ENCODE data around the gene RAMP3.

The RAMP3 gene

GRCh38 chr7:45188736-45189135 lies 31.1 kb downstream of the RAMP3 start:
- no peak for TF ChIP-seq TCF12 (IDR thresholded peaks at IDR 0.05; ENCODE audit: low read depth)
- no peak for TF ChIP-seq FOXM1 (IDR thresholded peaks at IDR 0.05; ENCODE audit: borderline replicate concordance, low read depth)
- TF ChIP-seq RAD21 (IDR thresholded peaks at IDR 0.05; ENCODE audit: low read depth), result no peak
- no peak for TF ChIP-seq TAF1 (IDR thresholded peaks at IDR 0.05; ENCODE audit: low read depth)
- TF ChIP-seq EGR1 (IDR thresholded peaks at IDR 0.05), result no peak

- TF ChIP-seq EGR1 (IDR thresholded peaks at IDR 0.05), result no peak
- TF ChIP-seq TAF1 (IDR thresholded peaks at IDR 0.05; ENCODE audit: low read depth), result no peak
- TF ChIP-seq CREB1 (IDR thresholded peaks at IDR 0.05; ENCODE audit: low read depth), result no peak
Observed at GRCh38 chr7:45189151-45189970, 31.8 kb downstream of the RAMP3 start.

GRCh38 chr7:45190406-45191165 lies 33.0 kb downstream of the RAMP3 start:
- TF ChIP-seq, protein P1, sequence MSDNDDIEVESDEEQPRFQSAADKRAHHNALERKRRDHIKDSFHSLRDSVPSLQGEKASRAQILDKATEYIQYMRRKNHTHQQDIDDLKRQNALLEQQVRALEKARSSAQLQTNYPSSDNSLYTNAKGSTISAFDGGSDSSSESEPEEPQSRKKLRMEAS (IDR thresholded peaks at IDR 0.05), result no peak
- TF ChIP-seq TCF12 (IDR thresholded peaks at IDR 0.05; ENCODE audit: low read depth) (no peak), TEAD4 (IDR thresholded peaks at IDR 0.05) (no peak), TAF1 (IDR thresholded peaks at IDR 0.05; ENCODE audit: low read depth) (no peak), YY1 (IDR thresholded peaks at IDR 0.05; ENCODE audit: low read depth) (no peak), NFIC (IDR thresholded peaks at IDR 0.05) (no peak), EGR1 (IDR thresholded peaks at IDR 0.05) (no peak), EP300 (IDR thresholded peaks at IDR 0.05; ENCODE audit: borderline replicate concordance) (no peak), FOXM1 (IDR thresholded peaks at IDR 0.05; ENCODE audit: borderline replicate concordance, low read depth) (no peak), CREB1 (IDR thresholded peaks at IDR 0.05; ENCODE audit: low read depth) (no peak), RAD21 (IDR thresholded peaks at IDR 0.05; ENCODE audit: low read depth) (no peak), ZBTB7A (IDR thresholded peaks at IDR 0.05; ENCODE audit: low read depth) (no peak), CEBPB (IDR thresholded peaks at IDR 0.05) (no peak)
- TF ChIP-seq, protein P2, sequence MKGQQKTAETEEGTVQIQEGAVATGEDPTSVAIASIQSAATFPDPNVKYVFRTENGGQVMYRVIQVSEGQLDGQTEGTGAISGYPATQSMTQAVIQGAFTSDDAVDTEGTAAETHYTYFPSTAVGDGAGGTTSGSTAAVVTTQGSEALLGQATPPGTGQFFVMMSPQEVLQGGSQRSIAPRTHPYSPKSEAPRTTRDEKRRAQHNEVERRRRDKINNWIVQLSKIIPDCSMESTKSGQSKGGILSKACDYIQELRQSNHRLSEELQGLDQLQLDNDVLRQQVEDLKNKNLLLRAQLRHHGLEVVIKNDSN (IDR thresholded peaks at IDR 0.05), result no peak
- TF ChIP-seq, protein P3, sequence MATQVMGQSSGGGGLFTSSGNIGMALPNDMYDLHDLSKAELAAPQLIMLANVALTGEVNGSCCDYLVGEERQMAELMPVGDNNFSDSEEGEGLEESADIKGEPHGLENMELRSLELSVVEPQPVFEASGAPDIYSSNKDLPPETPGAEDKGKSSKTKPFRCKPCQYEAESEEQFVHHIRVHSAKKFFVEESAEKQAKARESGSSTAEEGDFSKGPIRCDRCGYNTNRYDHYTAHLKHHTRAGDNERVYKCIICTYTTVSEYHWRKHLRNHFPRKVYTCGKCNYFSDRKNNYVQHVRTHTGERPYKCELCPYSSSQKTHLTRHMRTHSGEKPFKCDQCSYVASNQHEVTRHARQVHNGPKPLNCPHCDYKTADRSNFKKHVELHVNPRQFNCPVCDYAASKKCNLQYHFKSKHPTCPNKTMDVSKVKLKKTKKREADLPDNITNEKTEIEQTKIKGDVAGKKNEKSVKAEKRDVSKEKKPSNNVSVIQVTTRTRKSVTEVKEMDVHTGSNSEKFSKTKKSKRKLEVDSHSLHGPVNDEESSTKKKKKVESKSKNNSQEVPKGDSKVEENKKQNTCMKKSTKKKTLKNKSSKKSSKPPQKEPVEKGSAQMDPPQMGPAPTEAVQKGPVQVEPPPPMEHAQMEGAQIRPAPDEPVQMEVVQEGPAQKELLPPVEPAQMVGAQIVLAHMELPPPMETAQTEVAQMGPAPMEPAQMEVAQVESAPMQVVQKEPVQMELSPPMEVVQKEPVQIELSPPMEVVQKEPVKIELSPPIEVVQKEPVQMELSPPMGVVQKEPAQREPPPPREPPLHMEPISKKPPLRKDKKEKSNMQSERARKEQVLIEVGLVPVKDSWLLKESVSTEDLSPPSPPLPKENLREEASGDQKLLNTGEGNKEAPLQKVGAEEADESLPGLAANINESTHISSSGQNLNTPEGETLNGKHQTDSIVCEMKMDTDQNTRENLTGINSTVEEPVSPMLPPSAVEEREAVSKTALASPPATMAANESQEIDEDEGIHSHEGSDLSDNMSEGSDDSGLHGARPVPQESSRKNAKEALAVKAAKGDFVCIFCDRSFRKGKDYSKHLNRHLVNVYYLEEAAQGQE (IDR thresholded peaks at IDR 0.05; ENCODE audit: low read depth), result no peak

DNA sequence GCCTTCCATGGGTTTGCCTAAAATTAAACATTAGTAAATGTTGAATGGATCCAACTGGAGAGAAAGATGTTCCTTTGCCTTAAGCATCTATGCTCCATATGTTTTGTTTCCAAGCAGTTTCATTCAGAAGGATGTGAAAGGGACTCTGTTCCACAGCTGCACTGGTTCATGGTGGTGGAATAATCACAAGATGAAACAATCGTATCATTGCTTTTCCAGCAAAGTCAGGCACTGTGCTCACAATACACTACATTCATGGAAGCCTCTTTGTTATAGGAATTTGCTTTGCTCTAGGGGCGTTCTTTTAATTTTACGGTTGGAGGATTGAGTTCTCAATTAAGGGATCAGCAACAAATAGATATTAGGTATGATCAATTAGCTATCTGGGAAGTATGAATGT lies 33.8 kb downstream of the RAMP3 start:
- TF ChIP-seq NFIC (IDR thresholded peaks at IDR 0.05) (no peak), EGR1 (IDR thresholded peaks at IDR 0.05) (no peak), ZBTB7A (IDR thresholded peaks at IDR 0.05; ENCODE audit: low read depth) (no peak), TEAD4 (IDR thresholded peaks at IDR 0.05) (no peak), EP300 (IDR thresholded peaks at IDR 0.05; ENCODE audit: borderline replicate concordance) (no peak), TCF12 (IDR thresholded peaks at IDR 0.05; ENCODE audit: low read depth) (no peak), RAD21 (IDR thresholded peaks at IDR 0.05; ENCODE audit: low read depth) (no peak), CEBPB (IDR thresholded peaks at IDR 0.05) (no peak), YY1 (IDR thresholded peaks at IDR 0.05; ENCODE audit: low read depth) (no peak)
- TF ChIP-seq, protein P1 (IDR thresholded peaks at IDR 0.05), result no peak
- TF ChIP-seq, protein P3 (IDR thresholded peaks at IDR 0.05; ENCODE audit: low read depth), result no peak

- TF ChIP-seq EP300 (IDR thresholded peaks at IDR 0.05; ENCODE audit: borderline replicate concordance), result no peak
- TF ChIP-seq CEBPB (IDR thresholded peaks at IDR 0.05), result no peak
- TF ChIP-seq CREB1 (IDR thresholded peaks at IDR 0.05; ENCODE audit: low read depth), result no peak
- TF ChIP-seq TCF12 (IDR thresholded peaks at IDR 0.05; ENCODE audit: low read depth), result no peak
- TF ChIP-seq YY1 (IDR thresholded peaks at IDR 0.05; ENCODE audit: low read depth), result no peak
Observed at GRCh38 chr7:45192621-45193041, 35.0 kb downstream of the RAMP3 start.

- TF ChIP-seq YY1 (IDR thresholded peaks at IDR 0.05; ENCODE audit: low read depth) (no peak), RAD21 (IDR thresholded peaks at IDR 0.05; ENCODE audit: low read depth) (no peak), CEBPB (IDR thresholded peaks at IDR 0.05) (no peak), TCF12 (IDR thresholded peaks at IDR 0.05; ENCODE audit: low read depth) (no peak), FOXM1 (IDR thresholded peaks at IDR 0.05; ENCODE audit: borderline replicate concordance, low read depth) (no peak), ZBTB7A (IDR thresholded peaks at IDR 0.05; ENCODE audit: low read depth) (no peak), TEAD4 (IDR thresholded peaks at IDR 0.05) (no peak), TAF1 (IDR thresholded peaks at IDR 0.05; ENCODE audit: low read depth) (no peak), EP300 (IDR thresholded peaks at IDR 0.05; ENCODE audit: borderline replicate concordance) (no peak), NFIC (IDR thresholded peaks at IDR 0.05) (no peak), CREB1 (IDR thresholded peaks at IDR 0.05; ENCODE audit: low read depth) (no peak)
- TF ChIP-seq, protein P3 (IDR thresholded peaks at IDR 0.05; ENCODE audit: low read depth), result no peak
- TF ChIP-seq, protein P2 (IDR thresholded peaks at IDR 0.05), result no peak
- TF ChIP-seq, protein P1 (IDR thresholded peaks at IDR 0.05), result no peak
Observed at GRCh38 chr7:45193828-45194227, 36.2 kb downstream of the RAMP3 start.
